BLaER1 (cell line): ENCODE results near the gene MINDY4B.
"Not testable (repeated sequence)": the region's sequence is repeated elsewhere in the genome, so short reads cannot be mapped to it uniquely, and the experiment has no call there.

ENCODE experiments used
- H3K27ac ChIP-seq: shearing (Covaris generic); formaldehyde crosslinking; 2 replicates; pipeline ENCODE4 v1.8.1; 2022
- H3K27me3 ChIP-seq: shearing (Covaris generic); formaldehyde crosslinking; 2 replicates; pipeline ENCODE4 v1.8.1; 2022
- H3K36me3 ChIP-seq: shearing (Covaris generic); formaldehyde crosslinking; 2 replicates; pipeline ENCODE4 v1.8.1; 2022
- H3K4me1 ChIP-seq: shearing (Covaris generic); formaldehyde crosslinking; 2 replicates; pipeline ENCODE4 v1.8.1; 2022
- H3K4me2 ChIP-seq: shearing (Covaris generic); formaldehyde crosslinking; 2 replicates; pipeline ENCODE4 v1.8.1; 2022
- H3K4me3 ChIP-seq: shearing (Covaris generic); formaldehyde crosslinking; 2 replicates; pipeline ENCODE4 v1.8.1; 2022
- H3K9ac ChIP-seq: shearing (Covaris generic); formaldehyde crosslinking; 2 replicates; pipeline ENCODE4 v1.8.1; 2022
- H3K9me3 ChIP-seq: shearing (Covaris generic); formaldehyde crosslinking; 2 replicates; pipeline ENCODE4 v1.8.1; 2022
- H4K20me1 ChIP-seq: shearing (Covaris generic); formaldehyde crosslinking; 2 replicates; pipeline ENCODE4 v1.8.1; 2022
- Cebpa-rat ChIP-seq: shearing (Covaris generic); IDR thresholded peaks from 2 replicates; pipeline ENCODE4 v1.8.1; 2022

MINDY4B gene

GRCh38 chr3:150861851-150862250 lies 43.4 kb downstream of the MINDY4B start:
- no peaks in the 10 kb centered on the region for H3K36me3 ChIP-seq
- H4K20me1 ChIP-seq, result no peaks in the 10 kb centered on the region
- H3K27me3 ChIP-seq, result no peaks in the 10 kb centered on the region
- no peak overlapping the region for H3K9ac ChIP-seq
- H3K9me3 ChIP-seq, result no peaks in the 10 kb centered on the region
- H3K4me1 ChIP-seq, result no peaks in the 10 kb centered on the region
- no peak overlapping the region for H3K4me3 ChIP-seq
- no peak overlapping the region for H3K4me2 ChIP-seq
- H3K27ac ChIP-seq, result no peak overlapping the region
- TF ChIP-seq Cebpa-rat, result no peak

- not testable (repeated sequence) for H3K27me3 ChIP-seq, H4K20me1 ChIP-seq, H3K9me3 ChIP-seq, H3K9ac ChIP-seq, H3K36me3 ChIP-seq, H3K4me1 ChIP-seq, H3K4me3 ChIP-seq, H3K4me2 ChIP-seq, H3K27ac ChIP-seq
Measured at GRCh38 chr3:150857936-150858335, 47.3 kb downstream of the MINDY4B start.

- Histone ChIP-seq H3K27ac (no peak overlapping the region), H3K36me3 (no peaks in the 10 kb centered on the region), H3K9me3 (peaks cover 21% of the 10 kb centered on the region), H3K4me1 (no peaks in the 10 kb centered on the region), H3K4me3 (no peak overlapping the region), H3K27me3 (no peaks in the 10 kb centered on the region), H3K9ac (no peak overlapping the region), H4K20me1 (no peaks in the 10 kb centered on the region), H3K4me2 (no peak overlapping the region)
- TF ChIP-seq Cebpa-rat, result no peak
Measured at GRCh38 chr3:150850191-150850590, 55.0 kb downstream of the MINDY4B start.

GRCh38 chr3:150848864-150849263 lies 56.4 kb downstream of the MINDY4B start:
- no peak overlapping the region for H3K27ac ChIP-seq
- H3K4me2 ChIP-seq, result no peak overlapping the region
- H3K4me1 ChIP-seq, result no peaks in the 10 kb centered on the region
- H4K20me1 ChIP-seq, result no peaks in the 10 kb centered on the region
- TF ChIP-seq Cebpa-rat, result no peak
- no peak overlapping the region for H3K4me3 ChIP-seq
- peaks cover 21% of the 10 kb centered on the region for H3K9me3 ChIP-seq
- no peaks in the 10 kb centered on the region for H3K27me3 ChIP-seq
- no peak overlapping the region for H3K9ac ChIP-seq
- H3K36me3 ChIP-seq, result no peaks in the 10 kb centered on the region

- Histone ChIP-seq H3K4me1 (no peaks in the 10 kb centered on the region), H3K36me3 (no peaks in the 10 kb centered on the region), H3K27me3 (no peaks in the 10 kb centered on the region), H3K27ac (no peak overlapping the region), H3K9me3 (peaks cover 21% of the 10 kb centered on the region), H3K9ac (no peak overlapping the region), H3K4me3 (no peak overlapping the region), H3K4me2 (no peak overlapping the region), H4K20me1 (no peaks in the 10 kb centered on the region)
- TF ChIP-seq Cebpa-rat, result no peak
Measured at GRCh38 chr3:150847433-150847832, 57.8 kb downstream of the MINDY4B start.

GRCh38 chr3:150844484-150844883 lies 60.8 kb downstream of the MINDY4B start:
- no peak overlapping the region for H3K4me2 ChIP-seq
- no peak overlapping the region for H3K4me3 ChIP-seq
- H3K9me3 ChIP-seq, result no peaks in the 10 kb centered on the region
- H3K4me1 ChIP-seq, result no peaks in the 10 kb centered on the region
- no peak overlapping the region for H3K9ac ChIP-seq
- no peak for TF ChIP-seq Cebpa-rat
- no peaks in the 10 kb centered on the region for H4K20me1 ChIP-seq
- no peak overlapping the region for H3K27ac ChIP-seq
- no peaks in the 10 kb centered on the region for H3K27me3 ChIP-seq
- H3K36me3 ChIP-seq, result no peaks in the 10 kb centered on the region

- H3K9me3 ChIP-seq, result no peaks in the 10 kb centered on the region
- no peaks in the 10 kb centered on the region for H4K20me1 ChIP-seq
- no peak overlapping the region for H3K4me2 ChIP-seq
- no peak overlapping the region for H3K4me3 ChIP-seq
- H3K27ac ChIP-seq, result no peak overlapping the region
- no peak for TF ChIP-seq Cebpa-rat
- no peaks in the 10 kb centered on the region for H3K4me1 ChIP-seq
- no peaks in the 10 kb centered on the region for H3K27me3 ChIP-seq
- no peak overlapping the region for H3K9ac ChIP-seq
- H3K36me3 ChIP-seq, result no peaks in the 10 kb centered on the region
Measured at GRCh38 chr3:150843241-150843640, 62.0 kb downstream of the MINDY4B start.

- Histone ChIP-seq H3K4me1 (no peaks in the 10 kb centered on the region), H3K36me3 (no peaks in the 10 kb centered on the region), H3K9ac (no peak overlapping the region), H3K4me3 (no peak overlapping the region), H3K27ac (no peak overlapping the region), H3K4me2 (no peak overlapping the region), H3K27me3 (no peaks in the 10 kb centered on the region), H4K20me1 (no peaks in the 10 kb centered on the region), H3K9me3 (peaks cover 4% of the 10 kb centered on the region)
- no peak for TF ChIP-seq Cebpa-rat
Measured at GRCh38 chr3:150840802-150841515, 64.3 kb downstream of the MINDY4B start.

GRCh38 chr3:150830745-150831144 lies 74.5 kb downstream of the MINDY4B start:
- H3K4me2 ChIP-seq, result no peak overlapping the region
- H3K4me1 ChIP-seq, result no peaks in the 10 kb centered on the region
- no peaks in the 10 kb centered on the region for H3K27me3 ChIP-seq
- H3K9ac ChIP-seq, result no peak overlapping the region
- no peaks in the 10 kb centered on the region for H3K36me3 ChIP-seq
- H3K4me3 ChIP-seq, result no peak overlapping the region
- H3K9me3 ChIP-seq, result peaks cover 8% of the 10 kb centered on the region
- H3K27ac ChIP-seq, result no peak overlapping the region
- TF ChIP-seq Cebpa-rat, result no peak
- no peaks in the 10 kb centered on the region for H4K20me1 ChIP-seq

- H3K4me2 ChIP-seq, result no peak overlapping the region
- H3K27me3 ChIP-seq, result no peaks in the 10 kb centered on the region
- no peak overlapping the region for H3K9ac ChIP-seq
Measured at GRCh38 chr3:150830094-150830681, 75.1 kb downstream of the MINDY4B start.

GRCh38 chr3:150829408-150829807 lies 75.8 kb downstream of the MINDY4B start:
- H3K4me3 ChIP-seq, result no peak overlapping the region
- H3K36me3 ChIP-seq, result no peaks in the 10 kb centered on the region
- TF ChIP-seq Cebpa-rat, result no peak
- no peak overlapping the region for H3K27ac ChIP-seq
- no peak overlapping the region for H3K9ac ChIP-seq
- no peaks in the 10 kb centered on the region for H3K27me3 ChIP-seq
- no peaks in the 10 kb centered on the region for H3K9me3 ChIP-seq
- no peaks in the 10 kb centered on the region for H4K20me1 ChIP-seq
- no peak overlapping the region for H3K4me2 ChIP-seq
- no peaks in the 10 kb centered on the region for H3K4me1 ChIP-seq

More at GRCh38 chr3:150830094-150830681, 75.1 kb downstream of the MINDY4B start:
- H3K9me3 ChIP-seq, result peaks cover 3% of the 10 kb centered on the region
- no peaks in the 10 kb centered on the region for H4K20me1 ChIP-seq
- H3K4me3 ChIP-seq, result no peak overlapping the region
- no peaks in the 10 kb centered on the region for H3K4me1 ChIP-seq
- no peak overlapping the region for H3K27ac ChIP-seq
- H3K36me3 ChIP-seq, result no peaks in the 10 kb centered on the region
- TF ChIP-seq Cebpa-rat, result no peak
